AG10803 (cell line): ENCODE measurements around the gene NRTN.

ENCODE experiments used
- DNase-seq: peaks from one replicate; pipeline ENCODE4 v3.0.0; 2010; ENCODE audit warnings: low read depth
- H3K4me3 ChIP-seq: 2 replicates; pipeline ENCODE4 v1.5.1; 2011; ENCODE audit warnings: mild to moderate bottlenecking, low read length, control low read depth
- TF ChIP-seq, protein P1 (sequence below): conservative IDR thresholded peaks from 2 replicates; pipeline ENCODE4 v1.5.1; 2011; ENCODE audit warnings: mild to moderate bottlenecking, low read length, control low read depth, inconsistent platforms

NRTN gene

GRCh38 chr19:5824751-5825150 lies 19.9 kb downstream of the NRTN start:
- DNase-seq: no peak
- H3K4me3 ChIP-seq: no peak overlapping the region
- TF ChIP-seq, protein P1, sequence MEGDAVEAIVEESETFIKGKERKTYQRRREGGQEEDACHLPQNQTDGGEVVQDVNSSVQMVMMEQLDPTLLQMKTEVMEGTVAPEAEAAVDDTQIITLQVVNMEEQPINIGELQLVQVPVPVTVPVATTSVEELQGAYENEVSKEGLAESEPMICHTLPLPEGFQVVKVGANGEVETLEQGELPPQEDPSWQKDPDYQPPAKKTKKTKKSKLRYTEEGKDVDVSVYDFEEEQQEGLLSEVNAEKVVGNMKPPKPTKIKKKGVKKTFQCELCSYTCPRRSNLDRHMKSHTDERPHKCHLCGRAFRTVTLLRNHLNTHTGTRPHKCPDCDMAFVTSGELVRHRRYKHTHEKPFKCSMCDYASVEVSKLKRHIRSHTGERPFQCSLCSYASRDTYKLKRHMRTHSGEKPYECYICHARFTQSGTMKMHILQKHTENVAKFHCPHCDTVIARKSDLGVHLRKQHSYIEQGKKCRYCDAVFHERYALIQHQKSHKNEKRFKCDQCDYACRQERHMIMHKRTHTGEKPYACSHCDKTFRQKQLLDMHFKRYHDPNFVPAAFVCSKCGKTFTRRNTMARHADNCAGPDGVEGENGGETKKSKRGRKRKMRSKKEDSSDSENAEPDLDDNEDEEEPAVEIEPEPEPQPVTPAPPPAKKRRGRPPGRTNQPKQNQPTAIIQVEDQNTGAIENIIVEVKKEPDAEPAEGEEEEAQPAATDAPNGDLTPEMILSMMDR: no peak

DNA sequence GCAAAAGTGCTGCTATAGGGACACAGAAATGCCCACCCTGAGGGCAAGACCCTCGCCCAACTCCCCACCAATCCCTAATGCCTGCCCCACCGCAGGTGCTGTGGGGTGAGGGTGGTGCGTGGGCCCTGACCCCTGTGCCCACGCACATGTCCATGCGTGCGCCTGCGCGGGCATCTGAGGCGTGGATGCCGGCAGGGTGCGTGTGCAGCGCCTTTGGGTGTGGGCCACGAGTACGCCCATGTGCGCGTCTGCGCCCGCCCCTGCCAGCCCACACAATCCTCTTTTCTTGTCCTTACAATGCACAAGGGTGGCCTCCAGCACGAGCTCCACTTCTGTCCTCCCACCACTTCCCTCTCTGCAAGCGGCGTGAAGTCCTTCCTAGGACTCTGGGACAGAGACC lies 20.3 kb downstream of the NRTN start:
- TF ChIP-seq, protein P1: no peak
- no peak for DNase-seq

DNA sequence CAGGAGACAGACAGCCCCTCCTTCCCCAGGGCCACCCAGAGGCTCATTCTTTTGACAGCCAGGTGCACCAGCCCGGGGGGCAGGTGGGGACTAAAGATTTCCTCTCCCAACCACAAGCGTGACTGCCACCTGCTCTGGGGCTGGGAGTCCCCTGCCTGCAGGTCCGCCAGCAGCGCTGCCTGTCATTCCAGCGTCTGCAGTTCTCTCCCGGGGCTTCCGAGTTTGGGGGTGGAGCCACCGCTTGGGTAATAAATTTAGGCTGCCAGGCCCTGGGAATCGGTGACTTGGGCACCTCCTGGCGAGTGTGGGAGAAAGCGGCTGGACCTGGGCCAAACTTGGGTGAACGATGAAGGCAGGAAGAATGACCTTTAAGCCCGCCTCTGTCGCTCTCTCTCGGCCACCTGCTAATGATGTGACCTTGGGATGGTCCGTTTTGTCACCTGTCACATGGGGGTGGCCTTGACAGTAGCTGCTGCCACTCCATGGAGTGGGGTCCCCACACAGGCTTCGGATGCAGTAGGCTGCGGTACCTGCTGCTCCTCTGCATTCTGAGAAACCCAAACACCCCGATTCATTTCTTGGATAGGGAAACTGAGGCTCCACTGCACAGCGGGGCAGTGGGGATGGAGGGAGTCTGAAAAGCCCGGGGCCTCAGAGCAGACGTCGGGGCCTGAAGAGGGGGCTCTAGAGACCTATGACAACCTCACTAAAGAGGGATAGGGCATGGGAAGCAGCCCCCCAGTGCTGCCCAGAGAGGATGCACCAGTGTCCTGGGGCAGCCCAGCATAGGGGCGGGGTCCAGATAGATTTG lies 21.9 kb downstream of the NRTN start:
- H3K4me3 ChIP-seq: no peak overlapping the region
- peak; percentile 29 for DNase-seq
- TF ChIP-seq, protein P1: peak; percentile 15; the same call in 1 of the 2 replicates

More for the DNA sequence above, 20.3 kb downstream of the NRTN start:
- no peak overlapping the region for H3K4me3 ChIP-seq

GRCh38 chr19:5827342-5827890 lies 22.5 kb downstream of the NRTN start:
- no peak for DNase-seq
- peak overlapping the region; percentile 84 for H3K4me3 ChIP-seq

GRCh38 chr19:5827891-5828660 lies 23.2 kb downstream of the NRTN start:
- peak; percentile 86 for DNase-seq
- TF ChIP-seq, protein P1: no peak
- H3K4me3 ChIP-seq: peak overlapping the region; percentile 84

More at GRCh38 chr19:5827342-5827890, 22.5 kb downstream of the NRTN start:
- TF ChIP-seq, protein P1: no peak

- TF ChIP-seq, protein P1: peak; percentile 5; the same call in 1 of the 2 replicates
- DNase-seq: no peak
- H3K4me3 ChIP-seq: peak overlapping the region; percentile 84
Measured at GRCh38 chr19:5828661-5829566, 24.0 kb downstream of the NRTN start.
